ENCODE data around the gene LEF1. TPM values are rescaled to one million over a fixed set of nuclear protein-coding genes. Genes with fewer than 3 reads are reported as not detected.
A peak's percentile ranks its signal among the peaks of the same experiment; 100 is the strongest.

The LEF1 gene
- total RNA-seq (1.6 and 2.4 TPM in 2 replicates), polyA plus RNA-seq (5.1 and 21.0 TPM in 2 replicates), polyA minus RNA-seq (4.7 and 28.1 TPM in 2 replicates)
- 5.2 TPM for total RNA-seq (2013)

DNA sequence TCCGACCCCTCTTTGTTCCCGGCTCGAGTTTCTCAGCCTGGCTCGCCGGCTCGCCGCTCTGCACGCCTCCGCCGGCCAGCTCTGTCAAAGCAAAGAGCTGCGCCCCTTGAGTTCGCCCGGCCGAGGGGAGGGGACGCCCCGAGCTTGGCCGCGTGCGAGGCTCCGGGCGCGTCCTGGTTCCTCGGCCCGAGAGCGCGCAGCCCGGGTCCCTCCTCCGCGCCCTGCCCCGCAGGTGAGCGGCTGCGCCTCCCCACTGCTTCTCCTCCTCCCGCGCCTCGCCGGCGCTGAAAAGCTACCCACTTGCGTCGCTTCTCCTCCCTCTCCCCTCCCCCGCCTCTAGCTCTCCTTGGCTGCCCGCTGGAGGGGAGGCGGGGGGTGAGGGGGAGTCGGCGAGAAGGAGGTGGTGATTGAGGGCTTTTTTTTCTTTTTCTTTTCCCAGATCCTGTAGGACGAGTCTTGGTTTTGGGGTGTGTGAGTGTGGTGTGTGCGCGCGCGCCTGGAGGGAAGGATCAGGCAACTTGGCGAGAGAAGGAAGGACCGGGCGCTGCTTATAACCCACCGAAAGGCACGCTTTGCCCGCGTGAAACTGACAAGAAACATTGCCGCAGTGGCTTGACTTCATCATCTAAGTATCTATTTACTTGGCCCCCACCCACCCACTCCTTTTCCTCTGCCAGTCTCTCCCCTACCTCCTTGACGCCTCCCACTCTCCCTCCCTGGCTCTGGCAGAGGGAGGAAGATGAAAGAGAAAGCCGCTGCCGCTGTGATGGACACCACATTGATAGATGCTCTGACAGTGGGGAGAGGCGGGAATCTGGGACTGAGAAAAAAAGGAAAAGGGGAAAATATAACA lies at the start of gene LEF1:
Gene LEF1, minus strand, starts transcription at position 262 of the 853 bp plus-strand sequence. CDS start 1,165 bp downstream, outside the sequence.
- ATAC-seq (ENCODE audit: low read depth), result peak; percentile 22
- intact Hi-C loops (cut with micrococcal nuclease), result no loop called here
- Histone ChIP-seq H3K36me3 (replicated peaks in 1 of 2; ENCODE audit: control extremely low read depth in 1 of 2, control insufficient read depth in 1 of 2, extremely low read depth in 1 of 2, insufficient read depth in 2 of 2, low read length in 1 of 2) (no peaks in the 10 kb centered on the region), H3K4me2 (replicated peaks; ENCODE audit: low read depth, low read length, poor library complexity, severe bottlenecking) (peak within 1 kb of the TSS; percentile 92), H3K4me3 (ENCODE audit: control extremely low read depth in 1 of 5, extremely low read depth in 1 of 5, insufficient read depth in 1 of 5, low read depth in 2 of 5, low read length in 4 of 5) (peak within 1 kb of the TSS; percentile 45 to 85 (median 58)), H3K4me1 (ENCODE audit: control insufficient read depth in 2 of 2, insufficient read depth in 2 of 2, low read length in 2 of 2) (peaks cover 53 to 55% of the 10 kb centered on the region in 2 donors), H3K79me2 (ENCODE audit: control insufficient read depth, insufficient read depth, low read length) (no peaks in the 10 kb centered on the region), H3K9me3 (ENCODE audit: control extremely low read depth in 1 of 3, control insufficient read depth in 2 of 3, insufficient read depth in 1 of 3, low read length in 2 of 3) (peaks cover 0 to 12% (median 0%) of the 10 kb centered on the region in 3 donors), H4K20me1 (ENCODE audit: control insufficient read depth, insufficient read depth, low read length, poor library complexity, severe bottlenecking) (no peaks in the 10 kb centered on the region), H3K27ac (ENCODE audit: low read length in 2 of 2) (no peak within 1 kb of the TSS), H3K9ac (ENCODE audit: low read length) (peak within 1 kb of the TSS; percentile 63), H3K27me3 (replicated peaks in 1 of 4; ENCODE audit: control extremely low read depth in 1 of 4, control insufficient read depth in 3 of 4, insufficient read depth in 4 of 4, low read length in 3 of 4) (peaks cover 0 to 74% (median 45%) of the 10 kb centered on the region in 4 experiments), H2AFZ (ENCODE audit: insufficient read depth, low read depth, low read length, poor library complexity, severe bottlenecking) (peak within 1 kb of the TSS; percentile 73)
- 0% methylated on average over 33 of the region's 61 CpGs for WGBS (ENCODE audit: insufficient coverage)
- ChIA-PET POLR2A (no interaction called here), CTCF (interaction anchor here (0.6 kb wide), 1 partner anchor 14 kb away, joined by 3 read pairs; no protein-coding TSS in a partner anchor)
- H3K4me3 Mint-ChIP-seq, result peak within 1 kb of the TSS; percentile 91
- DNase-seq, result peak; percentile 55
- H3K27ac Mint-ChIP-seq, result no peak within 1 kb of the TSS
- H3K4me1 Mint-ChIP-seq, result peaks cover 54% of the 10 kb centered on the region
- no peak for TF ChIP-seq EZH2 (IDR thresholded peaks at IDR 0.05; ENCODE audit: borderline replicate concordance, insufficient read depth, low read depth, low read length, poor library complexity, severe bottlenecking)
- peaks cover 70% of the 10 kb centered on the region for H3K27me3 Mint-ChIP-seq
- H3K9me3 Mint-ChIP-seq (ENCODE audit: insufficient read depth), result no peaks in the 10 kb centered on the region

DNA sequence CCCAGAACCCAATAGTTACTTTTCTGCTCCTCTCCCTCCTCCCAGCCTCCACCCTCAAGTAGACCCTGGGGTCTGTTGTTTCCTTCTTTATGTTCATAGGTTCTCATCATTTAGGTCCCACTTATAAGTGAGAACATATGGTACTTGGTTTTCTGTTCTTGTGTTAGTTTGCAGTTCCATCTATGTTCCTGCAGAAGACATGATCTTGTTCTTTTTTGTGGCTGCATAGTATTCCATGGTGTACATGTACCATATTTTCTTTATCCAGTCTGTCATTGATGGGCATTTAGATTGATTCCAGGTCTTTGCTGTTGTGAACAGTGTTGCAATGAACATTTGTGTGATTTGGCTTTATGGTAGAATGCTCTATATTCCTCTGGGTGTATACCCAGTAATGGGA lies 47.8 kb upstream of the LEF1 start:
- POLR2A ChIA-PET, result interaction anchor here (0.7 kb wide), 1 partner anchor 556 kb away, joined by 6 read pairs; no protein-coding TSS in a partner anchor
- ATAC-seq (ENCODE audit: low read depth) (no peak), DNase-seq (no peak)
- Histone ChIP-seq H3K9me3 (ENCODE audit: control extremely low read depth in 1 of 3, control insufficient read depth in 2 of 3, insufficient read depth in 1 of 3, low read length in 2 of 3) (peaks cover 0 to 1% (median 0%) of the 10 kb centered on the region in 3 donors), H3K27ac (ENCODE audit: low read length in 2 of 2) (no peak overlapping the region), H3K36me3 (replicated peaks in 1 of 2; ENCODE audit: control extremely low read depth in 1 of 2, control insufficient read depth in 1 of 2, extremely low read depth in 1 of 2, insufficient read depth in 2 of 2, low read length in 1 of 2) (no peaks in the 10 kb centered on the region), H2AFZ (ENCODE audit: insufficient read depth, low read depth, low read length, poor library complexity, severe bottlenecking) (no peak overlapping the region), H3K27me3 (replicated peaks in 1 of 4; ENCODE audit: control extremely low read depth in 1 of 4, control insufficient read depth in 3 of 4, insufficient read depth in 4 of 4, low read length in 3 of 4) (no peaks in the 10 kb centered on the region), H3K79me2 (ENCODE audit: control insufficient read depth, insufficient read depth, low read length) (no peaks in the 10 kb centered on the region), H3K4me3 (ENCODE audit: control extremely low read depth in 1 of 5, extremely low read depth in 1 of 5, insufficient read depth in 1 of 5, low read depth in 2 of 5, low read length in 4 of 5) (no peak overlapping the region), H4K20me1 (ENCODE audit: control insufficient read depth, insufficient read depth, low read length, poor library complexity, severe bottlenecking) (no peaks in the 10 kb centered on the region), H3K4me1 (ENCODE audit: control insufficient read depth in 2 of 2, insufficient read depth in 2 of 2, low read length in 2 of 2) (no peaks in the 10 kb centered on the region), H3K4me2 (replicated peaks; ENCODE audit: low read depth, low read length, poor library complexity, severe bottlenecking) (no peak overlapping the region), H3K9ac (ENCODE audit: low read length) (no peak overlapping the region)
- intact Hi-C loops (cut with micrococcal nuclease), result no loop called here
- Mint-ChIP-seq H3K4me3 (no peak overlapping the region), H3K27me3 (no peaks in the 10 kb centered on the region), H3K27ac (no peak overlapping the region), H3K4me1 (no peaks in the 10 kb centered on the region), H3K9me3 (ENCODE audit: insufficient read depth) (peaks cover 6% of the 10 kb centered on the region)
- CTCF ChIA-PET, result no interaction called here
- no peak for TF ChIP-seq EZH2 (IDR thresholded peaks at IDR 0.05; ENCODE audit: borderline replicate concordance, insufficient read depth, low read depth, low read length, poor library complexity, severe bottlenecking)
- TF ChIP-seq, protein P1, sequence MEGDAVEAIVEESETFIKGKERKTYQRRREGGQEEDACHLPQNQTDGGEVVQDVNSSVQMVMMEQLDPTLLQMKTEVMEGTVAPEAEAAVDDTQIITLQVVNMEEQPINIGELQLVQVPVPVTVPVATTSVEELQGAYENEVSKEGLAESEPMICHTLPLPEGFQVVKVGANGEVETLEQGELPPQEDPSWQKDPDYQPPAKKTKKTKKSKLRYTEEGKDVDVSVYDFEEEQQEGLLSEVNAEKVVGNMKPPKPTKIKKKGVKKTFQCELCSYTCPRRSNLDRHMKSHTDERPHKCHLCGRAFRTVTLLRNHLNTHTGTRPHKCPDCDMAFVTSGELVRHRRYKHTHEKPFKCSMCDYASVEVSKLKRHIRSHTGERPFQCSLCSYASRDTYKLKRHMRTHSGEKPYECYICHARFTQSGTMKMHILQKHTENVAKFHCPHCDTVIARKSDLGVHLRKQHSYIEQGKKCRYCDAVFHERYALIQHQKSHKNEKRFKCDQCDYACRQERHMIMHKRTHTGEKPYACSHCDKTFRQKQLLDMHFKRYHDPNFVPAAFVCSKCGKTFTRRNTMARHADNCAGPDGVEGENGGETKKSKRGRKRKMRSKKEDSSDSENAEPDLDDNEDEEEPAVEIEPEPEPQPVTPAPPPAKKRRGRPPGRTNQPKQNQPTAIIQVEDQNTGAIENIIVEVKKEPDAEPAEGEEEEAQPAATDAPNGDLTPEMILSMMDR (IDR thresholded peaks at IDR 0.05), result no peak

Data from B cell (primary cell).